A673 (cell line): ENCODE measurements around the gene CCDC18. TPM values are rescaled to one million over a fixed set of nuclear protein-coding genes. Genes with fewer than 3 reads are reported as not detected.
"Not testable (repeated sequence)": the region's sequence is repeated elsewhere in the genome, so short reads cannot be mapped to it uniquely, and the experiment has no call there.

Experiments used
- BruUV-seq: library from RNA; stranded (reverse); fragments of 400-500 nt; replicated peaks from 2 replicates; lab custom pipeline; 2021; lab: Mats Ljungman, UMichigan
- CTCF ChIA-PET: fragments of 300-600 bp; sonication (Branson Sonifier 250); formaldehyde crosslinking; loops from one replicate; lab custom pipeline; 2022; ENCODE audit warnings: antibody characterized with exemption; lab: Charles Lee
- POLR2A ChIA-PET: fragments of 300-600 bp; sonication (Branson Sonifier 250); formaldehyde crosslinking; loops from one replicate; lab custom pipeline; 2022; ENCODE audit warnings: antibody characterized with exemption; ENCODE audit not compliant: low non-redundant PET; lab: Charles Lee
- DNase-seq: peaks from one replicate; pipeline ENCODE4 v3.0.0-alpha.2; 2015; ENCODE audit warnings: low spot score
- H3K27ac ChIP-seq: fragments of 200-600 bp; sonication (generic); 2 replicates; pipeline ENCODE4 v1.5.1; 2016; ENCODE audit warnings: mixed run types, low read depth, mild to moderate bottlenecking, mixed read lengths, antibody characterized with exemption, low read length; ENCODE audit not compliant: poor library complexity, severe bottlenecking
- H3K27me3 ChIP-seq: fragments of 200-600 bp; sonication (generic); replicated peaks from 2 replicates; pipeline ENCODE4 v1.6.1; 2017; ENCODE audit warnings: mixed run types, low read depth, mild to moderate bottlenecking, mixed read lengths, antibody characterized with exemption, low read length; ENCODE audit not compliant: insufficient read depth, poor library complexity
- H3K36me3 ChIP-seq: fragments of 200-600 bp; sonication (generic); 2 replicates; pipeline ENCODE4 v1.6.1; 2016; ENCODE audit warnings: mixed run types, mild to moderate bottlenecking, mixed read lengths, antibody characterized with exemption, low read length; ENCODE audit not compliant: insufficient read depth, poor library complexity, severe bottlenecking
- H3K4me1 ChIP-seq: fragments of 200-600 bp; sonication (generic); 2 replicates; pipeline ENCODE4 v1.6.1; 2017; ENCODE audit warnings: mixed run types, mild to moderate bottlenecking, mixed read lengths, antibody characterized with exemption, low read length; ENCODE audit not compliant: insufficient read depth, poor library complexity, severe bottlenecking
- H3K4me3 ChIP-seq: fragments of 200-600 bp; sonication (generic); 2 replicates; pipeline ENCODE4 v1.5.1; 2016; ENCODE audit warnings: low read depth, mixed run types, mild to moderate bottlenecking, mixed read lengths, low read length; ENCODE audit not compliant: poor library complexity, severe bottlenecking
- H3K9me3 ChIP-seq: fragments of 200-600 bp; sonication (generic); 2 replicates; pipeline ENCODE4 v1.6.1; 2016; ENCODE audit warnings: mixed run types, low read depth, mild to moderate bottlenecking, mixed read lengths, antibody characterized with exemption, low read length; ENCODE audit not compliant: poor library complexity, severe bottlenecking
- CTCF ChIP-seq: fragments of 300-800, 200-600 bp; sonication (generic); conservative IDR thresholded peaks from 2 replicates; pipeline ENCODE4 v1.5.1; 2017; ENCODE audit warnings: low read depth, mild to moderate bottlenecking, antibody characterized with exemption, low read length, moderate library complexity, mixed read lengths
- EZH2 ChIP-seq: fragments of 200-600 bp; sonication (generic); IDR thresholded peaks from 2 replicates; pipeline ENCODE4 v1.6.1; 2017; ENCODE audit warnings: borderline replicate concordance, low read depth, mild to moderate bottlenecking, mixed read lengths, antibody characterized with exemption, low read length; ENCODE audit not compliant: poor library complexity, severe bottlenecking
- intact Hi-C: fragments of 100-400 bp; cut with micrococcal nuclease; formaldehyde crosslinking; loops from one replicate; pipeline ENCODE4 v1.10.0; 2022; ENCODE audit not compliant: unreplicated experiment
- total RNA-seq: library from RNA; stranded (reverse); gene quantifications from 2 replicates; pipeline ENCODE4 v1.2.3, GENCODE V29; 2021

Gene CCDC18
- total RNA-seq, 1 experiment from 2014 or later, result 22.1 TPM

- TF ChIP-seq EZH2 (no peak), CTCF (no peak)
- H3K36me3 ChIP-seq, result peaks cover 40% of the 10 kb centered on the region
- H3K27me3 ChIP-seq, result no peaks in the 10 kb centered on the region
- ChIA-PET POLR2A (no interaction called here), CTCF (no interaction called here)
- no peak overlapping the region for H3K27ac ChIP-seq
- intact Hi-C loops, result no loop called here
- H3K4me1 ChIP-seq, result no peaks in the 10 kb centered on the region
- no peaks in the 10 kb centered on the region for H3K9me3 ChIP-seq
- DNase-seq, result no peak
- no peak overlapping the region for H3K4me3 ChIP-seq
- no TSS peak for BruUV-seq
These were observed 21.2 kb upstream of the CCDC18 start for GRCh38 chr1:93159337-93159736.

- H3K36me3 ChIP-seq, result peaks cover 14% of the 10 kb centered on the region
- DNase-seq, CTCF ChIA-PET, BruUV-seq, H3K4me1 ChIP-seq, H3K9me3 ChIP-seq, intact Hi-C loops, H3K27me3 ChIP-seq, H3K4me3 ChIP-seq, H3K27ac ChIP-seq, POLR2A ChIA-PET: not testable (repeated sequence)
These were observed 17.2 kb upstream of the CCDC18 start for GRCh38 chr1:93163314-93163713.

GRCh38 chr1:93164816-93165215 lies 15.7 kb upstream of the CCDC18 start:
- no TSS peak for BruUV-seq
- Histone ChIP-seq H3K36me3 (peaks cover 1% of the 10 kb centered on the region), H3K9me3 (peaks cover 7% of the 10 kb centered on the region), H3K27me3 (no peaks in the 10 kb centered on the region), H3K4me1 (no peaks in the 10 kb centered on the region), H3K27ac (no peak overlapping the region), H3K4me3 (no peak overlapping the region)
- intact Hi-C loops, result no loop called here
- DNase-seq, result no peak
- TF ChIP-seq CTCF (no peak), EZH2 (no peak)
- ChIA-PET CTCF (no interaction called here), POLR2A (no interaction called here)

- POLR2A ChIA-PET, H3K36me3 ChIP-seq, H3K9me3 ChIP-seq, H3K4me3 ChIP-seq, CTCF ChIA-PET, BruUV-seq, intact Hi-C loops, H3K27me3 ChIP-seq, DNase-seq, H3K27ac ChIP-seq, H3K4me1 ChIP-seq: not testable (repeated sequence)
These were observed 14.6 kb upstream of the CCDC18 start for GRCh38 chr1:93165895-93166294.
